GM19099 (cell line): Measurements from ENCODE around the gene NTRK3.

ENCODE experiments used
- POLR2A ChIP-seq: IDR thresholded peaks from 3 replicates; pipeline ENCODE4 v1.6.1; 2011; ENCODE audit warnings: low read depth; ENCODE audit not compliant: insufficient read length; ENCODE audit errors: extremely low read depth

The NTRK3 gene

GRCh38 chr15:88243895-88244787 is 12.4 kb downstream of the NTRK3 start:
- no peak for TF ChIP-seq POLR2A

- TF ChIP-seq POLR2A = no peak
Observed at GRCh38 chr15:88242586-88243555, 13.7 kb downstream of the NTRK3 start.

- no peak for TF ChIP-seq POLR2A
Observed at GRCh38 chr15:88241461-88241860, 15.1 kb downstream of the NTRK3 start.

GRCh38 chr15:88241060-88241459 is 15.5 kb downstream of the NTRK3 start:
- TF ChIP-seq POLR2A = no peak

GRCh38 chr15:88239594-88239993 is 16.9 kb downstream of the NTRK3 start:
- TF ChIP-seq POLR2A = no peak

GRCh38 chr15:88238618-88239430 is 17.7 kb downstream of the NTRK3 start:
- TF ChIP-seq POLR2A = no peak

GRCh38 chr15:88234711-88235110 is 21.8 kb downstream of the NTRK3 start:
- no peak for TF ChIP-seq POLR2A

- no peak for TF ChIP-seq POLR2A
Observed at GRCh38 chr15:88233921-88234320, 22.6 kb downstream of the NTRK3 start.

- TF ChIP-seq POLR2A = no peak
Observed at GRCh38 chr15:88232771-88233201, 23.8 kb downstream of the NTRK3 start.

GRCh38 chr15:88231909-88232644 is 24.5 kb downstream of the NTRK3 start:
- no peak for TF ChIP-seq POLR2A

GRCh38 chr15:88230823-88231222 is 25.7 kb downstream of the NTRK3 start:
- TF ChIP-seq POLR2A = no peak

- no peak for TF ChIP-seq POLR2A
Observed at GRCh38 chr15:88225461-88225860, 31.1 kb downstream of the NTRK3 start.

- TF ChIP-seq POLR2A = no peak
Observed at GRCh38 chr15:88223084-88223483, 33.5 kb downstream of the NTRK3 start.

- TF ChIP-seq POLR2A = no peak
Observed at GRCh38 chr15:88221836-88222235, 34.7 kb downstream of the NTRK3 start.

- no peak for TF ChIP-seq POLR2A
Observed at GRCh38 chr15:88220443-88221335, 35.9 kb downstream of the NTRK3 start.
